HepG2 (cell line): ENCODE results near the gene VAMP5. TPM values are rescaled to one million over a fixed set of nuclear protein-coding genes. Genes with fewer than 3 reads are reported as not detected.

Experiments used
- ARNTL ChIP-seq: sonication (generic); formaldehyde crosslinking; IDR thresholded peaks from 2 replicates; pipeline ENCODE4 v1.4.0; 2020; ENCODE audit warnings: mild to moderate bottlenecking, missing genetic modification reagents
- CEBPB ChIP-seq: IDR thresholded peaks from 2 replicates; pipeline ENCODE4 v1.6.1; 2011; ENCODE audit warnings: low read depth, low read length, improper control_type of control experiment, borderline replicate concordance
- FOXJ3 ChIP-seq: sonication (generic); formaldehyde crosslinking; IDR thresholded peaks from 2 replicates; pipeline ENCODE4 v1.4.0; 2020; ENCODE audit warnings: missing genetic modification reagents, mild to moderate bottlenecking, borderline replicate concordance
- GATAD2A ChIP-seq: IDR thresholded peaks from 2 replicates; pipeline ENCODE4 v1.6.1; 2016
- HOXA5 ChIP-seq: sonication (generic); formaldehyde crosslinking; IDR thresholded peaks from 2 replicates; pipeline ENCODE4 v1.4.0; 2020; ENCODE audit warnings: missing genetic modification reagents
- KDM2A ChIP-seq: sonication (generic); formaldehyde crosslinking; IDR thresholded peaks from 2 replicates; pipeline ENCODE4 v1.4.0; 2020; ENCODE audit warnings: low read depth, missing genetic modification reagents, borderline replicate concordance
- KLF11 ChIP-seq: IDR thresholded peaks from 2 replicates; pipeline ENCODE4 v1.6.1; 2016; ENCODE audit warnings: missing compliant biosample characterization
- NFKBIZ ChIP-seq: IDR thresholded peaks from 2 replicates; pipeline ENCODE4 v1.6.1; 2018; ENCODE audit warnings: missing genetic modification reagents, missing compliant biosample characterization
- NPAS2 ChIP-seq: sonication (generic); formaldehyde crosslinking; IDR thresholded peaks from 2 replicates; pipeline ENCODE4 v1.8.0; 2022; ENCODE audit warnings: mild to moderate bottlenecking, missing genetic modification reagents, borderline replicate concordance
- ZBTB7B ChIP-seq: sonication (generic); formaldehyde crosslinking; IDR thresholded peaks from 2 replicates; pipeline ENCODE4 v1.4.0; 2020; ENCODE audit warnings: missing genetic modification reagents
- ZNF180 ChIP-seq: sonication (generic); formaldehyde crosslinking; IDR thresholded peaks from 2 replicates; pipeline ENCODE4 v1.4.0; 2020; ENCODE audit warnings: low read depth, missing genetic modification reagents, borderline replicate concordance
- ZNF34 ChIP-seq: sonication (generic); formaldehyde crosslinking; IDR thresholded peaks from 2 replicates; pipeline ENCODE4 v1.4.0; 2020; ENCODE audit warnings: mild to moderate bottlenecking, missing genetic modification reagents, borderline replicate concordance
- ZNF367 ChIP-seq: sonication (generic); formaldehyde crosslinking; IDR thresholded peaks from 2 replicates; pipeline ENCODE4 v1.4.0; 2020; ENCODE audit warnings: missing genetic modification reagents, borderline replicate concordance
- ZNF501 ChIP-seq: sonication (generic); formaldehyde crosslinking; IDR thresholded peaks from 2 replicates; pipeline ENCODE4 v1.5.1; 2020; ENCODE audit warnings: mild to moderate bottlenecking, moderate library complexity, missing genetic modification reagents
- ZNF589 ChIP-seq: sonication (generic); formaldehyde crosslinking; conservative IDR thresholded peaks from 2 replicates; pipeline ENCODE4 v1.8.0; 2022; ENCODE audit warnings: mild to moderate bottlenecking, moderate library complexity, missing genetic modification reagents
- ZSCAN29 ChIP-seq: sonication (generic); formaldehyde crosslinking; conservative IDR thresholded peaks from 2 replicates; pipeline ENCODE4 v1.4.0; 2020; ENCODE audit warnings: mild to moderate bottlenecking, missing genetic modification reagents
- polyA plus RNA-seq, 8 experiments: library from polyadenylated mRNA; depleted of rRNA in 3 of 8; stranded (reverse) in 7 of 8; unstranded in 1 of 8; fragments of >200 nt; fragmentation: Illumina TruSeq in 4 of 8; extraction: Trizol in 4 of 8; gene quantifications; 2 replicates each; pipeline versions ENCODE4 v1.2.1 to v1.2.3, GENCODE V29; 2011 to 2016; ENCODE audit warnings: low read depth in 4 of 8, missing spikeins in 1 of 8, mixed read lengths in 1 of 8; ENCODE audit not compliant: insufficient read depth in 1 of 8
- total RNA-seq, 5 experiments: library from RNA; depleted of rRNA; stranded (reverse); fragments of >200 nt; fragmentation: Illumina TruSeq; extraction: Trizol; gene quantifications; 2 replicates each; pipeline ENCODE4 v1.2.3, GENCODE V29; 2016; ENCODE audit warnings: low read depth in 1 of 5
- TF ChIP-seq, protein P1 (sequence below): IDR thresholded peaks from 2 replicates; pipeline ENCODE4 v1.6.1; 2016; ENCODE audit warnings: missing compliant biosample characterization, missing genetic modification reagents, borderline replicate concordance

VAMP5 gene
- total and polyA plus RNA-seq, 2 of the 13 experiments (the other 11 are each of a cell fraction or from before 2014, with no cell fraction given) = 7.2 to 56.7 TPM

DNA sequence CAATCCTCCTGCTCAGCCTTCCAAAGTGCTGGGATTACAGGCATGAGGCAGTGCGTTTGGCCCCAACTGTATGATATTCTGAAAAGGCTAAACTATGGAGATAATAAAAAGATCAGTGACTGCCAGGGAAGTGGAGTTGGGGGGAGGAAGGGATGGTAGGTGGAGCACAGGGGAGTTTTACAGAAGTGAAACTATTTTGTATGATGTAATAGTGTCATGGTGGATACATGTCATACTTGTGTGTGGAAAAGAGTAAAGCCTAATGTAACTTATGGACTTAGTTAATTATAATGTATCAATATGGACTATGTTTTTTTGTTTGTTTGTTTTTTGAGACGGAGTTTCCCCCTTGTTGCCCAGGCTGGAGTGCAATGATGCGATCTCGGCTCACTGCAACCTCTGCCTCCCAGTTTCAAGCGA, 20.1 kb upstream of the VAMP5 start (continued):
- no peak for TF ChIP-seq ZNF501 (CRISPR knock-in tag)
- TF ChIP-seq, protein P1, sequence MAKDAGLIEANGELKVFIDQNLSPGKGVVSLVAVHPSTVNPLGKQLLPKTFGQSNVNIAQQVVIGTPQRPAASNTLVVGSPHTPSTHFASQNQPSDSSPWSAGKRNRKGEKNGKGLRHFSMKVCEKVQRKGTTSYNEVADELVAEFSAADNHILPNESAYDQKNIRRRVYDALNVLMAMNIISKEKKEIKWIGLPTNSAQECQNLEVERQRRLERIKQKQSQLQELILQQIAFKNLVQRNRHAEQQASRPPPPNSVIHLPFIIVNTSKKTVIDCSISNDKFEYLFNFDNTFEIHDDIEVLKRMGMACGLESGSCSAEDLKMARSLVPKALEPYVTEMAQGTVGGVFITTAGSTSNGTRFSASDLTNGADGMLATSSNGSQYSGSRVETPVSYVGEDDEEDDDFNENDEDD = no peak
- TF ChIP-seq NFKBIZ (CRISPR knock-in tag) = no peak
- peak; percentile 38; the same call in 1 of the 2 replicates for TF ChIP-seq CEBPB
- no peak for TF ChIP-seq ZNF34 (CRISPR knock-in tag)
- TF ChIP-seq ZNF180 (CRISPR knock-in tag) = no peak
- TF ChIP-seq ZBTB7B (CRISPR knock-in tag) = no peak
- TF ChIP-seq KLF11 (CRISPR knock-in tag) = no peak
- TF ChIP-seq KDM2A = no peak
- TF ChIP-seq FOXJ3 (CRISPR knock-in tag) = no peak
- no peak for TF ChIP-seq ARNTL
- no peak for TF ChIP-seq ZNF589 (CRISPR knock-in tag)
- TF ChIP-seq NPAS2 (CRISPR knock-in tag) = 0 out of 2 replicates have a peak, but pooled peaks have one; percentile 51
- TF ChIP-seq GATAD2A (CRISPR knock-in tag) = no peak
- TF ChIP-seq ZNF367 = no peak
- no peak for TF ChIP-seq ZSCAN29
- TF ChIP-seq HOXA5 (CRISPR knock-in tag) = no peak
